Tibial nerve (tissue), 4 donors: Measurements from ENCODE around the gene CAB39L. TPM values are rescaled to one million over a fixed set of nuclear protein-coding genes. Genes with fewer than 3 reads are reported as not detected.

Experiments used
- DNase-seq, 2 donors: peaks; one replicate each; pipeline ENCODE4 v3.0.0-alpha.2; 2019; ENCODE audit warnings: low spot score in 2 of 2
- H3K27ac ChIP-seq, 4 donors: fragments of 200-600 bp; sonication (generic) in 3 of 4; one replicate each; pipeline ENCODE4 v1.5.1; 2017 to 2019; ENCODE audit warnings: mild to moderate bottlenecking in 1 of 4
- H3K27me3 ChIP-seq, 2 donors: fragments of 200-600 bp; sonication (generic) in 1 of 2; one replicate each; pipeline versions ENCODE4 v1.5.1 to v1.6.0; 2017 to 2019
- H3K36me3 ChIP-seq, 3 donors: fragments of 200-600 bp; sonication (generic); one replicate each; pipeline ENCODE4 v1.5.1; 2018 to 2019
- H3K4me1 ChIP-seq, 4 donors: fragments of 200-600 bp; sonication (generic) in 3 of 4; one replicate each; pipeline ENCODE4 v1.5.1; 2017 to 2019
- H3K4me3 ChIP-seq, 4 donors: fragments of 200-600 bp; sonication (generic) in 3 of 4; one replicate each; pipeline ENCODE4 v1.5.1; 2017 to 2019; ENCODE audit warnings: mild to moderate bottlenecking in 1 of 4, moderate library complexity in 1 of 4
- H3K9me3 ChIP-seq, 4 donors: fragments of 200-600 bp; sonication (generic) in 3 of 4; one replicate each; pipeline ENCODE4 v1.5.1; 2017 to 2019
- EP300 ChIP-seq, 2 donors: sonication (generic); formaldehyde crosslinking; IDR thresholded peaks; one replicate each; pipeline ENCODE4 v1.6.1; 2017; ENCODE audit warnings: antibody characterized with exemption in 2 of 2, mild to moderate bottlenecking in 1 of 2
- POLR2A ChIP-seq, 2 donors: fragments of 450-650 bp; IDR thresholded peaks; one replicate each; pipeline ENCODE4 v1.6.1; 2017; ENCODE audit warnings: antibody characterized with exemption in 2 of 2, mild to moderate bottlenecking in 2 of 2, moderate library complexity in 2 of 2
- WGBS, 2 donors: methylation state at CpG; one replicate each; pipeline ENCODE4 v1.1.5; 2018; 5-methylcytosine and 5-hydroxymethylcytosine counted together
- total RNA-seq, 4 donors: library from RNA; depleted of rRNA; stranded (reverse); fragments of >200 nt; gene quantifications; one replicate each; pipeline ENCODE4 v1.1.0, GENCODE V29; 2016
- TF ChIP-seq, protein P1 (sequence below), 5 experiments: fragments of 200-600 bp in 3 of 5; fragments of 450-650 bp in 2 of 5; sonication (generic) in 3 of 5; IDR thresholded peaks; one replicate each; pipeline ENCODE4 v1.5.1; 2016 to 2019; ENCODE audit warnings: antibody characterized with exemption in 5 of 5, mild to moderate bottlenecking in 3 of 5, moderate library complexity in 2 of 5

The CAB39L gene
- total RNA-seq, 4 donors from 2014 or later = 89.4 to 152 (median 107) TPM

- Histone ChIP-seq H3K9me3 (no peaks in the 10 kb centered on the region), H3K27ac (no peak overlapping the region), H3K4me1 (peaks cover 0 to under 1% (median 0%) of the 10 kb centered on the region in 4 donors), H3K36me3 (peaks cover 0 to 7% (median 0%) of the 10 kb centered on the region in 3 donors), H3K4me3 (no peak overlapping the region), H3K27me3 (no peaks in the 10 kb centered on the region)
- TF ChIP-seq EP300 (IDR thresholded peaks at IDR 0.05) (no peak), POLR2A (IDR thresholded peaks at IDR 0.05) (no peak)
- TF ChIP-seq, protein P1, sequence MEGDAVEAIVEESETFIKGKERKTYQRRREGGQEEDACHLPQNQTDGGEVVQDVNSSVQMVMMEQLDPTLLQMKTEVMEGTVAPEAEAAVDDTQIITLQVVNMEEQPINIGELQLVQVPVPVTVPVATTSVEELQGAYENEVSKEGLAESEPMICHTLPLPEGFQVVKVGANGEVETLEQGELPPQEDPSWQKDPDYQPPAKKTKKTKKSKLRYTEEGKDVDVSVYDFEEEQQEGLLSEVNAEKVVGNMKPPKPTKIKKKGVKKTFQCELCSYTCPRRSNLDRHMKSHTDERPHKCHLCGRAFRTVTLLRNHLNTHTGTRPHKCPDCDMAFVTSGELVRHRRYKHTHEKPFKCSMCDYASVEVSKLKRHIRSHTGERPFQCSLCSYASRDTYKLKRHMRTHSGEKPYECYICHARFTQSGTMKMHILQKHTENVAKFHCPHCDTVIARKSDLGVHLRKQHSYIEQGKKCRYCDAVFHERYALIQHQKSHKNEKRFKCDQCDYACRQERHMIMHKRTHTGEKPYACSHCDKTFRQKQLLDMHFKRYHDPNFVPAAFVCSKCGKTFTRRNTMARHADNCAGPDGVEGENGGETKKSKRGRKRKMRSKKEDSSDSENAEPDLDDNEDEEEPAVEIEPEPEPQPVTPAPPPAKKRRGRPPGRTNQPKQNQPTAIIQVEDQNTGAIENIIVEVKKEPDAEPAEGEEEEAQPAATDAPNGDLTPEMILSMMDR (IDR thresholded peaks at IDR 0.05) = no peak
- DNase-seq = no peak
- WGBS, 2 donors = 84 to 90% methylated on average over 2 of the region's 2 CpGs
Observed at GRCh38 chr13:49278211-49278610, 165.7 kb downstream of the CAB39L start.

DNA sequence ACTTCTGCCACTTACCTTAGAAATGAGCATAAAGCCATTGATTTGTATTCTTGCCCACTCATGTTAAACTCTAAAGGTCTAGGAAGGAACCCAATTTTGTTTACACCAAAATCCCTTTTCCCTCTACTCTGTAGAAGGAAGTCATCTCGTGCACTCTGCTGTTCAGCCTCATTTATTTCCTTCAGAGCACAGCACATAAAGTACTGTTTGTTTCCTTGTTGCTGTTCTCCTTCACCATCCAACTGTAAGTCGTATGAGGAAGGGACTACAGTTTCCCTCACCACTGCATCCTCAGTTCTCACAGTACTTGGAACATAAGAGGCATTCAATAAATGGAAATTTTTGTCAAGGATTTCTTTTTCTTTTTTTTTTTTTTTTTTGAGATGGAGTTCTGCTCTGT is 171.6 kb downstream of the CAB39L start:
- Histone ChIP-seq H3K4me3 (no peak overlapping the region), H3K9me3 (no peaks in the 10 kb centered on the region), H3K4me1 (peaks cover 0 to 19% (median 8%) of the 10 kb centered on the region in 4 donors), H3K36me3 (peaks cover 0 to 22% (median 0%) of the 10 kb centered on the region in 3 donors), H3K27me3 (no peaks in the 10 kb centered on the region), H3K27ac (peak overlapping the region; percentile 11 to 79 (median 52))
- DNase-seq = no peak
- WGBS, 2 donors = 20 to 41% methylated on average over 2 of the region's 2 CpGs
- TF ChIP-seq, protein P1 (IDR thresholded peaks at IDR 0.05) = no peak
- TF ChIP-seq EP300 (IDR thresholded peaks at IDR 0.05) (peak; percentile 26 to 69), POLR2A (IDR thresholded peaks at IDR 0.05) (no peak)

GRCh38 chr13:49271264-49271663 is 172.6 kb downstream of the CAB39L start:
- no peak for TF ChIP-seq POLR2A (IDR thresholded peaks at IDR 0.05)
- no peak for TF ChIP-seq EP300 (IDR thresholded peaks at IDR 0.05)
- TF ChIP-seq, protein P1 (IDR thresholded peaks at IDR 0.05) = no peak
- 43 to 76% methylated on average over 1 of the region's 1 CpG for WGBS, 2 donors
- no peaks in the 10 kb centered on the region for H3K27me3 ChIP-seq
- no peaks in the 10 kb centered on the region for H3K9me3 ChIP-seq
- H3K4me1 ChIP-seq = peaks cover 0 to 19% (median 8%) of the 10 kb centered on the region in 4 donors
- H3K4me3 ChIP-seq = no peak overlapping the region
- DNase-seq = no peak
- H3K36me3 ChIP-seq = peaks cover 0 to 26% (median 0%) of the 10 kb centered on the region in 3 donors
- peak overlapping the region in 3 of 4 donors; percentile 35 to 79 (median 70) for H3K27ac ChIP-seq

DNA sequence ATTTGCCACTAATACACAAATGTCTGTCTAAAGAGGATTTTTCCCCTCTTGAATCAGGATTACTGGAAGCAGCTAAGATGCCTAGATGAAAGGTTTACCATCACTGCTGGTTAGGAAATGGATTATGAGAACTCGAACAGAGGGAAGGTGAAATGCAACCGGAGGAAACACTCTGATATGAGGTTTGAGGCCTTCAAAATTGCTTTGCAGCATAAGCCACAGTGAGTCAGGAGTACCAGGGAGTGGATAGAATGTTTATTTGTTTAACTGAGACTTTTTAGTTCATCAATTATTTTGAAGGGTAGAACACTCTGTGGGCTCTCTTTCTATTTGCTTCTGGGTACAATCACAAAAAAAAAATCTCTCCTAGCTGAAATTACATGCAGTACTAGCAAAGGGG is 178.0 kb downstream of the CAB39L start:
- Histone ChIP-seq H3K4me3 (no peak overlapping the region), H3K27me3 (no peaks in the 10 kb centered on the region), H3K27ac (peak overlapping the region in 2 of 4 donors; percentile 27 to 72), H3K36me3 (peaks cover 0 to 44% (median 0%) of the 10 kb centered on the region in 3 donors), H3K4me1 (peaks cover 0 to 2% (median 0%) of the 10 kb centered on the region in 4 donors), H3K9me3 (no peaks in the 10 kb centered on the region)
- TF ChIP-seq, protein P1 (IDR thresholded peaks at IDR 0.05) = no peak
- no peak for TF ChIP-seq EP300 (IDR thresholded peaks at IDR 0.05)
- DNase-seq = no peak
- WGBS, 2 donors = 55 to 64% methylated on average over 2 of the region's 2 CpGs

DNA sequence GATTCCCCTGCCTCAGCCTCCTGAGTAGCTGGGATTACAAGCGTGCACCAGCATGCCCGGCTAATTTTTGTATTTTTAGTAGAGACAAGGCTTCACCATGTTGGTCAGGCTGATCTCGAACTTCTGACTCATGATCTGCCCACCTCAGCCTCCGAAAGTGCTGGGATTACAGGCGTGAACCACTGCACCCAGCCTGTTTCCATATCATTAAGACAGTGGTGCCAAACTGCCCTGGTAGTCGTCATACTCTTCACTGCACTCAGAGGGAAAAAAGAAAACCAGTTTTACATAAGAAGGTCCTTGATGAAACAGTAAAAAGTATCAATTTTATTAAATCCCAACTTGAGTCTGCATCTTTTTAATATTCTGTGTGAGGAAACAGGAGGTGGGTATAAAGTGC is 181.2 kb downstream of the CAB39L start:
- H3K36me3 ChIP-seq = peaks cover 0 to 49% (median 3%) of the 10 kb centered on the region in 3 donors
- H3K4me3 ChIP-seq = no peak overlapping the region

More for the DNA sequence above, 181.2 kb downstream of the CAB39L start:
- TF ChIP-seq, protein P1 (IDR thresholded peaks at IDR 0.05) = no peak
- no peak for TF ChIP-seq POLR2A (IDR thresholded peaks at IDR 0.05)
- no peak for TF ChIP-seq EP300 (IDR thresholded peaks at IDR 0.05)
- Histone ChIP-seq H3K27ac (no peak overlapping the region), H3K4me1 (peaks cover 0 to 13% (median under 1%) of the 10 kb centered on the region in 4 donors), H3K27me3 (no peaks in the 10 kb centered on the region), H3K9me3 (no peaks in the 10 kb centered on the region)
- 90 to 96% methylated on average over 6 of the region's 6 CpGs for WGBS, 2 donors
- no peak for DNase-seq
